Ishikawa (cell line): ENCODE results near the gene SYNC.

Experiments
- CEBPB ChIP-seq: IDR thresholded peaks from 2 replicates; pipeline ENCODE4 v1.6.1; 2012
- CREB1 ChIP-seq: IDR thresholded peaks from 2 replicates; pipeline ENCODE4 v1.6.1; 2012; ENCODE audit warnings: low read depth
- EGR1 ChIP-seq: IDR thresholded peaks from 2 replicates; pipeline ENCODE4 v1.6.1; 2012
- EP300 ChIP-seq: IDR thresholded peaks from 2 replicates; pipeline ENCODE4 v1.6.1; 2012; ENCODE audit warnings: borderline replicate concordance
- FOXM1 ChIP-seq: IDR thresholded peaks from 2 replicates; pipeline ENCODE4 v1.6.1; 2012; ENCODE audit warnings: low read depth, borderline replicate concordance
- NFIC ChIP-seq: IDR thresholded peaks from 2 replicates; pipeline ENCODE4 v1.6.1; 2012
- RAD21 ChIP-seq: IDR thresholded peaks from 2 replicates; pipeline ENCODE4 v1.6.1; 2012; ENCODE audit warnings: low read depth
- TAF1 ChIP-seq: IDR thresholded peaks from 2 replicates; pipeline ENCODE4 v1.6.1; 2012; ENCODE audit warnings: low read depth, mild to moderate bottlenecking
- TCF12 ChIP-seq: IDR thresholded peaks from 2 replicates; pipeline ENCODE4 v1.6.1; 2012; ENCODE audit warnings: low read depth
- TEAD4 ChIP-seq: IDR thresholded peaks from 2 replicates; pipeline ENCODE4 v1.6.1; 2012
- YY1 ChIP-seq: IDR thresholded peaks from 2 replicates; pipeline ENCODE4 v1.6.1; 2012; ENCODE audit warnings: low read depth
- ZBTB7A ChIP-seq: IDR thresholded peaks from 2 replicates; pipeline ENCODE4 v1.6.1; 2012; ENCODE audit warnings: low read depth
- TF ChIP-seq, protein P1 (sequence below): IDR thresholded peaks from 2 replicates; pipeline ENCODE4 v1.6.1; 2012
- TF ChIP-seq, protein P2 (sequence below): IDR thresholded peaks from 2 replicates; pipeline ENCODE4 v1.6.1; 2012; ENCODE audit warnings: low read depth, mild to moderate bottlenecking
- TF ChIP-seq, protein P3 (sequence below): IDR thresholded peaks from 2 replicates; pipeline ENCODE4 v1.6.1; 2012

The SYNC gene

DNA sequence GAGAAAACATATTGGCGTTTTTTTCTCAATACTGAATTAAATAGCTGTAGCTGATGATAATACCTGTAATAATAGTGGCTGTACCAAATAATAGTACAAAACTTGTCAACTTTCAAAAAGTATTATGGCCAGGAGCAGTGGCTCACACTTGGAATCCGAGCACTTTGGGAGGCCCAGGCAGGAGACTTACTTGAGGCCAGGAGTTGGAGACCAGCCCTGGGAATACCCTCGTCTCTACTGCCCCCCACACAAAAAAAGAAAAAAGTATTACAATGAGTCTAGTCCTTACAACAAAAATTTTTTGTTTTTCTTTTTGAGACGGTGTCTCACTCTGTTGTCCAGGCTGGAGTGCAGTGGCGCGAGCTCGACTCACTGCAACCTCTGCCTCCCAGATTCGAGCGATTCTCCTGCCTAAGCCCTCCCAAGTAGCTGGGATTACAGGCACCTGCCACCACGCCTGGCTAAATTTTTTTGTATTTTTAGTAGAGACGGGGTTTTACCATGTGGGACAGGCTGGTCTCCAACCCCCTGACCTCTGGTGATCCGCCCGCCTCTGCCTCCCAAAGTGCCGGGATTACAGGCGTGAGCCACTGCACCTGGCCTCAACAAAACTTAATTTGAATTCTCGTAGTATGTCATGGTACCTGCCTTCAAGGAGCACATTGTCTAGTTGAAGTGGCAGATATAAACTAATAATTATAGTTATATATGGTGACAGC, 50.2 kb downstream of the SYNC start:
- TF ChIP-seq TCF12, result no peak
- TF ChIP-seq RAD21, result no peak
- TF ChIP-seq, protein P1, sequence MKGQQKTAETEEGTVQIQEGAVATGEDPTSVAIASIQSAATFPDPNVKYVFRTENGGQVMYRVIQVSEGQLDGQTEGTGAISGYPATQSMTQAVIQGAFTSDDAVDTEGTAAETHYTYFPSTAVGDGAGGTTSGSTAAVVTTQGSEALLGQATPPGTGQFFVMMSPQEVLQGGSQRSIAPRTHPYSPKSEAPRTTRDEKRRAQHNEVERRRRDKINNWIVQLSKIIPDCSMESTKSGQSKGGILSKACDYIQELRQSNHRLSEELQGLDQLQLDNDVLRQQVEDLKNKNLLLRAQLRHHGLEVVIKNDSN, result no peak
- no peak for TF ChIP-seq NFIC
- TF ChIP-seq, protein P2, sequence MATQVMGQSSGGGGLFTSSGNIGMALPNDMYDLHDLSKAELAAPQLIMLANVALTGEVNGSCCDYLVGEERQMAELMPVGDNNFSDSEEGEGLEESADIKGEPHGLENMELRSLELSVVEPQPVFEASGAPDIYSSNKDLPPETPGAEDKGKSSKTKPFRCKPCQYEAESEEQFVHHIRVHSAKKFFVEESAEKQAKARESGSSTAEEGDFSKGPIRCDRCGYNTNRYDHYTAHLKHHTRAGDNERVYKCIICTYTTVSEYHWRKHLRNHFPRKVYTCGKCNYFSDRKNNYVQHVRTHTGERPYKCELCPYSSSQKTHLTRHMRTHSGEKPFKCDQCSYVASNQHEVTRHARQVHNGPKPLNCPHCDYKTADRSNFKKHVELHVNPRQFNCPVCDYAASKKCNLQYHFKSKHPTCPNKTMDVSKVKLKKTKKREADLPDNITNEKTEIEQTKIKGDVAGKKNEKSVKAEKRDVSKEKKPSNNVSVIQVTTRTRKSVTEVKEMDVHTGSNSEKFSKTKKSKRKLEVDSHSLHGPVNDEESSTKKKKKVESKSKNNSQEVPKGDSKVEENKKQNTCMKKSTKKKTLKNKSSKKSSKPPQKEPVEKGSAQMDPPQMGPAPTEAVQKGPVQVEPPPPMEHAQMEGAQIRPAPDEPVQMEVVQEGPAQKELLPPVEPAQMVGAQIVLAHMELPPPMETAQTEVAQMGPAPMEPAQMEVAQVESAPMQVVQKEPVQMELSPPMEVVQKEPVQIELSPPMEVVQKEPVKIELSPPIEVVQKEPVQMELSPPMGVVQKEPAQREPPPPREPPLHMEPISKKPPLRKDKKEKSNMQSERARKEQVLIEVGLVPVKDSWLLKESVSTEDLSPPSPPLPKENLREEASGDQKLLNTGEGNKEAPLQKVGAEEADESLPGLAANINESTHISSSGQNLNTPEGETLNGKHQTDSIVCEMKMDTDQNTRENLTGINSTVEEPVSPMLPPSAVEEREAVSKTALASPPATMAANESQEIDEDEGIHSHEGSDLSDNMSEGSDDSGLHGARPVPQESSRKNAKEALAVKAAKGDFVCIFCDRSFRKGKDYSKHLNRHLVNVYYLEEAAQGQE, result no peak
- TF ChIP-seq FOXM1, result no peak
- no peak for TF ChIP-seq CREB1
- no peak for TF ChIP-seq EGR1
- no peak for TF ChIP-seq CEBPB
- TF ChIP-seq, protein P3, sequence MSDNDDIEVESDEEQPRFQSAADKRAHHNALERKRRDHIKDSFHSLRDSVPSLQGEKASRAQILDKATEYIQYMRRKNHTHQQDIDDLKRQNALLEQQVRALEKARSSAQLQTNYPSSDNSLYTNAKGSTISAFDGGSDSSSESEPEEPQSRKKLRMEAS, result no peak
- no peak for TF ChIP-seq TEAD4
- TF ChIP-seq ZBTB7A, result no peak
- TF ChIP-seq EP300, result no peak

DNA sequence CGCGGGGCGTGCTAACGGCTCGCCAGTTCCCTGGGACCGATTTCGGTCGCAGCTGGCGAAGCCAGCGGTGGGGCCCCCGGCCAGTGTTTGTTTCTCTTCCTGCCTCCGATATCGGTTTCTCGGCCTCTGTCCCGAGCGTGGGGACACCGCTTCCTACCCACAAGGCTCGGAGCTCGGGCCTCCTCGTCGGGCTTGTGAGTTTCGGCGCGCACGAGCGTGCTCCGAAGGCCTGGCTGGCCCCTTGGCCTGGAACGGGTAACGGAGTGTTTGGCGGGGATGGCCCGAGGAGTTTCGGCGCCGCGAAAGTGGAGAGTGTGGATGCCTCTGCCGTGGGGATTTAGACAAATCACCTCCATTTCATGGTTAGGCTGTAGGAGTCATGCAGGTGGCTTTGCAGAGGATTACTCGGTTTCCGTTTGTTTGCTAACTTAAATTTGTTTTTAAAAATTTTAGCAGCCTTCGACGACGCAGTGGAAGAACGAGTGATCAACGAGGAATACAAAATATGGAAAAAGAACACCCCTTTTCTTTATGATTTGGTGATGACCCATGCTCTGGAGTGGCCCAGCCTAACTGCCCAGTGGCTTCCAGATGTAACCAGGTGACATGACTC, 51.0 kb downstream of the SYNC start:
- TF ChIP-seq CEBPB, result no peak
- TF ChIP-seq TCF12, result no peak

DNA sequence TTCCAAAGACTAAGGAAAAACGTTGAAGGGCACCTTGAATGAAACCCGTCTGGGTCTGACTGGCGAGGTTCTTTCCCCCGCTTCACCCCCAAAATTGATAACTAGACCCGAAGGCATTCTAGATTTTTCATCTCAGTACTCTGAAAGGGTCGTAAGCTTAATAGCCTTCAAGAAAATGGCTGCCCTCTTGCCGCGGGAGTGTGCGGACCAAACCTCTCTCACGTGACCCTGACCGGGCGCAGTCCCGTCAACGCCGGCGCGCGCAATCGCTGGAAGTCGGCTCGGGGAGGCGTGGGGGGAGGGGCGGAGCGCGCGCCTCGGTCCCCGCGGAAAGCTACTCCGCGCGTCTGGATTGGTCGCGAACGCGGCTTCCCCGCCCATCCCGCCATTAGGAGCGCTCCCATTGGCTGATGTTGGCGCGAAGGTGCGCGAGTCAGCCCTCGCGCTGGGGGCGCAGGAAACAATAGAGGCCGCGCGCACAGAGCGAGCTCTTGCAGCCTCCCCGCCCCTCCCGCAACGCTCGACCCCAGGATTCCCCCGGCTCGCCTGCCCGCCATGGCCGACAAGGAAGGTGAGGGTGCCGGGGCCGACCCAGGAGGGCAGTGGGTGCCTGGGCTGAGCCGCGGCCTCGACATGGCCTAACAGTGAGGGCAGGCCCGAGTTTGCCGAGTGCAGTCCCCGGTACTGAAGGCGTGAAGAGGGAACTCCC, 51.7 kb downstream of the SYNC start, which contains the start of gene RBBP4:
Gene RBBP4, plus strand, starts transcription at position 457 of the 709 bp plus-strand sequence. Its CDS starts 99 bp downstream, at position 556.
- TF ChIP-seq EP300 (no peak), FOXM1 (no peak; the same call in 1 of the 2 replicates), TCF12 (peak; percentile 36; the same call in 1 of the 2 replicates), YY1 (peak; percentile 85), TAF1 (peak; percentile 46; the same call in 1 of the 2 replicates)
- TF ChIP-seq, protein P1, result peak; percentile 96
- TF ChIP-seq, protein P3, result peak; percentile 95

DNA sequence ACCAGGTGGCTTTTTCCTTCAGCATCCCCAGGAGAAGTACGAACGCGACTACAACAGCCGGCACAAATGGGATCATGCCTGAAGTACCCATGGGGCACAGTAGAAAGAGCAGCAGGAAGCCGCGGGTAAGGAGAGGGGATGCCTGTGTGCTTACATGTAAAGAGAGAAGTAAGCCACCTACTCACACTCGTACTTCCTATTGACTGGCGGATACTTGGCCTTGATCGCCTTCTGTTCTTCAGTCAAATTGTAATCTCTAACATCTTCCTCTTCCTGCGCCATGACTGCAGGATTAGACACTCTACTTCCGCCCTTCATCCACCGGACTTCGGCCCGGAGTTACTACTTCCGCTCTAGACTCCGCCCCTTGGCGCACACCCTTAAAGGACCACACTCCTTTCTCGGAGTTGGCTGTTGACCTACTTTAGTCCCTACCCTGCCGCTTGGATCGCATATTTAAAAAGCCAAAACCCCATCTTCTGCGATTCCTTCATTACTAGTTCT, 52.3 kb downstream of the SYNC start, which contains the start of gene ZBTB8OS:
Gene ZBTB8OS, minus strand, starts transcription at position 303 of the 504 bp plus-strand sequence. Its CDS starts 21 bp downstream, at position 282.
- peak; percentile 70 for TF ChIP-seq NFIC
- TF ChIP-seq YY1, result peak; percentile 88
- TF ChIP-seq ZBTB7A, result no peak
- 0 out of 2 replicates have a peak, but pooled peaks have one; percentile 10 for TF ChIP-seq CREB1
- TF ChIP-seq TAF1, result peak; percentile 76

DNA sequence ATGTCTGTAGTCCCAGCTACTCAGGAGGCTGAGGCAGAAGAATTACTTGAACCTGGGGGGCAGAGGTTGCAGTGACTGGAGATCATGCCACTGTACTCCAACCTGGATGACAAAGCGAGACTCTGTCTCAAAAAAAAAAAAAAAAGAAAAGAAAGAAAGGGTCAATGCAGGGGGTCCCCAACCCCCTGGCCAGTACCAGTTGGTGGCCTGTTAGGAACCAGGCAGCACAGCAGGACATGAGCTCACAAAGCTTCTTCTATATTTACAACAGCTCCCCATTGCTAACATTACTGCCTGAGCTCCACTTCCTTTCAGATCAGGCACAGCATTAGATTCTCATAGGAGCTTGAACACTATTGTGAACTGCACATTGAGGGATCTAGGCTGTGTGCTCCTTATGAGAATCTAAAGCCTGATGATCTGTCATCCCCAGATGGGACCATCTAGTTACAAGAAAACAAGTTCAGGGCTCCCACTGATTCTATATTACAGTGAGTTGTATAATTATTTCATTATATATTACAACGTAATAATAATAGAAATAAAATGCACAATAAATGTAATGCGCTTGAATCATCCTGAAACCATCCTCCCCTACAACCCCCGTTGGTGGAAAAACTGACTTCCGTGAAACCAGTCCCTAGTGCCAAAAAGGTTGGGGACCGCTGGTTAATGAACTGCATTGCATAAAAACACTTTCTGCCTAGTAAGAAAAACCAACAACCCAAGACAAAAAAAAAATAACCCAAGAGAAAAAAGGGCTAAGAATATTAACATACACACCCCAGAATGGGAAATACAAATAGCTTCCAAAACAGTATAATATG, 55.0 kb downstream of the SYNC start:
- TF ChIP-seq, protein P1, result no peak
- TF ChIP-seq, protein P3, result no peak

DNA sequence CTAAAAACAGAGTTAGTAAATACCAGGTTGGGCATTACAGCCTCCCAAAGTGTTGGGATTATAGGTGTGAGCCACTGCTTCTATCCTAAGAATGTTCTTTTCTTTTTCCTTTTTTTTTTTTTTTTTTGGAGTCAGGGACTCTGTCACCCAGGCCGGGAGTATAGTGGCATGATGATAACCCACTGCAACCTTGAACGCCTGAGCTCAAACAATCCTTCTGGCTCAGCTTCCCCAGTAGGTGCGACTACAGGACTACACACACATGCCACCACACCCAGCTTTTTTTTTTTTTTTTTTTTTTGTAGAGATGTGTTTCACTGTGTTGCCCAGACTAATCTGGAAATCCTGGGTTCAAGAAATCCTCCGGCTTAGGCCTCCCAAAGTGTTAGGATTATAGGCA, 58.1 kb downstream of the SYNC start:
- TF ChIP-seq TCF12 (no peak), CREB1 (no peak), ZBTB7A (no peak), RAD21 (no peak), EGR1 (no peak), YY1 (no peak), CEBPB (no peak), TEAD4 (no peak), TAF1 (no peak), EP300 (no peak), NFIC (no peak), FOXM1 (no peak)
- TF ChIP-seq, protein P1, result no peak
- TF ChIP-seq, protein P3, result no peak
- TF ChIP-seq, protein P2, result no peak
